PC-3 (cell line): ENCODE results near the gene SH2B3.

Source experiments
- CTCF ChIP-seq: fragments of 300-600 bp; sonication (generic); conservative IDR thresholded peaks from 2 replicates; pipeline ENCODE4 v1.5.1; 2017; ENCODE audit warnings: antibody characterized with exemption, low read depth, mild to moderate bottlenecking, low read length
- EZH2 ChIP-seq: fragments of 300-600 bp; sonication (generic); IDR thresholded peaks from one replicate; pipeline ENCODE4 v1.6.1; 2017; ENCODE audit warnings: antibody characterized with exemption, mild to moderate bottlenecking, low read length; ENCODE audit not compliant: unreplicated experiment
- EZH2phosphoT487 ChIP-seq: fragments of 300-600 bp; sonication (generic); IDR thresholded peaks from 2 replicates; pipeline ENCODE4 v1.6.1; 2018; ENCODE audit warnings: mild to moderate bottlenecking, antibody characterized with exemption, low read length, borderline replicate concordance

- TF ChIP-seq EZH2 (no peak), CTCF (no peak), EZH2phosphoT487 (no peak)
Measured at GRCh38 chr12:111419784-111420183, 14.1 kb downstream of the SH2B3 start.
